ENCODE data around the gene IFNL3. TPM values are rescaled to one million over a fixed set of nuclear protein-coding genes. Genes with fewer than 3 reads are reported as not detected.

Gene IFNL3
- total RNA-seq, 4 donors from 2014 or later: not detected

DNA sequence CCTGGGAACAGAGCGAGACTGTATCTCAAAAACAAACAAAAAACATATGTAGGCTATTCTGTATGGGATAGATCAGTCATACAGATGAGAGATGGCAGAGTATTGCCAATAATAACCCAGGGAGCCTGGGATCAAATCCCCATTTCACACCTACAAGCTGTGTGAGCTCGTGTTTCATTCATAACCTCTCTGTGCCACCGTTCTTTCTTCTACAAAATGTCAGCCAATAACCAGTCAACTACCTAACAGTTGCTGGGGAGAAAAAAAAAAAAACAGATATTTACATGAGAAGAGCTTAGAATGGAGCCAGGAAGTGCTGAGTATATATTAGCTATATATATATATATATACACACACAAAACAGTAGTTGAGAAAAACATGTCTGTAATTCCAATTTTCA, 16.9 kb upstream of the IFNL3 start:
- DNase-seq (ENCODE audit: low spot score): no peak
- no peak for ATAC-seq (ENCODE audit: low FRiP score)
- TF ChIP-seq, protein P1, sequence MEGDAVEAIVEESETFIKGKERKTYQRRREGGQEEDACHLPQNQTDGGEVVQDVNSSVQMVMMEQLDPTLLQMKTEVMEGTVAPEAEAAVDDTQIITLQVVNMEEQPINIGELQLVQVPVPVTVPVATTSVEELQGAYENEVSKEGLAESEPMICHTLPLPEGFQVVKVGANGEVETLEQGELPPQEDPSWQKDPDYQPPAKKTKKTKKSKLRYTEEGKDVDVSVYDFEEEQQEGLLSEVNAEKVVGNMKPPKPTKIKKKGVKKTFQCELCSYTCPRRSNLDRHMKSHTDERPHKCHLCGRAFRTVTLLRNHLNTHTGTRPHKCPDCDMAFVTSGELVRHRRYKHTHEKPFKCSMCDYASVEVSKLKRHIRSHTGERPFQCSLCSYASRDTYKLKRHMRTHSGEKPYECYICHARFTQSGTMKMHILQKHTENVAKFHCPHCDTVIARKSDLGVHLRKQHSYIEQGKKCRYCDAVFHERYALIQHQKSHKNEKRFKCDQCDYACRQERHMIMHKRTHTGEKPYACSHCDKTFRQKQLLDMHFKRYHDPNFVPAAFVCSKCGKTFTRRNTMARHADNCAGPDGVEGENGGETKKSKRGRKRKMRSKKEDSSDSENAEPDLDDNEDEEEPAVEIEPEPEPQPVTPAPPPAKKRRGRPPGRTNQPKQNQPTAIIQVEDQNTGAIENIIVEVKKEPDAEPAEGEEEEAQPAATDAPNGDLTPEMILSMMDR (IDR thresholded peaks at IDR 0.05): no peak

DNA sequence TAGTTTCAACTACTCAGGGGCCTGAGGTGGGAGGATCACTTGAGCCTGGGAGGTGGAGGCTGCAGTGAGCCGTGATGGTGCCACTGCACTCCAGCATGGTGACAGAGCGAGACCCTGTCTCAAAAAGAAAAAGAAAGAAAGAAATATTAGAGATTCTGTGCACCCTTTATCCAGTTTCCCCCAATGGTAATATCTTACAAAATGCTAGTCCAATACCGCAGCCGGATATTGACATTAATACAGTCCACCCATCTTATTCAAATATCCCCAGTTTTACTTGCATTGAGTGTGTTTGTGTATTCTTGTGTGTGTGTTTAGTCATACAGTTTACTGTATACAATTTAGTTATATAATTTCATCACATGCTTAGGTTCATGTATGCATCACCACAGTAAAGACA, 12.4 kb upstream of the IFNL3 start:
- no peak for DNase-seq (ENCODE audit: low spot score)
- ATAC-seq (ENCODE audit: low FRiP score): no peak
- TF ChIP-seq, protein P1 (IDR thresholded peaks at IDR 0.05): no peak

DNA sequence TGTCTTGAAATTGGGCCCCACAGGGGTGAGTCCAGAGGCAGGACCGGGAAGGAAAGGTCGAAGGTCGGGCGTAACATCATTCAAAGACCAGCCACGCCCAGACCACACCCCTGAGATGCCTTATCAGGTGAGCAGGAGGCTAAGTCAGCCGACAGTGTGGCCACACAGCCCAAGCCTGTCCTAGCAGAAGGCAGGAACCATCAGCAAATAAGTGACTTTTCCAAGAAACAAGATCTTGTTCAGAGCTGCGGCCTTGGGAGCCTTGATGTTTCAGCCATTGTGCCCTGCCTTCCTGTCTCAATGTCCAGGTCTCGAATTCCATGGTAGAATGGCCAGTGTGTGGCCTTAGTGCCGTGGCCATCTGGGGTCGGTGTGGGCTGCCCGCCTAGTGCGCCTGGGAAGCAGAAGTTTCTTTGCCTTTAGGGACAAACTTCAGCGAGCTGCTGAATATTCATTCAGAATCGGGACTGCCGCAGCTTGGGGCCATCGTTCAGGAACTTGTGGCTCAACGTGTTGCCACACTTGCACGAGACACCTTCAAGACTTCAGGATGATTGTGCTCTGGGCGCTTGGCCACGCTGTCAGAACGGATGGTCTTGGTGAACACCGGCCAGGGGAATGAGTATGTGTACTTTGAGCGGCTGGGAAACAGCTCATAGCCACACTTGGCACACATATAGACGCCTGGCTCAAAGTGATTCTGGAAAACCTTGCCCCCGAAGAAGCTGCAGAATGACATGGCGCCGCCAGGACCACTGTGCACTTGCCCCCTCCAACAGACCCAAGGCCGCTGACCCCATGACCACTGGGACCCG, 9.9 kb upstream of the IFNL3 start:
- ATAC-seq (ENCODE audit: low FRiP score): no peak
- TF ChIP-seq, protein P1 (IDR thresholded peaks at IDR 0.05): no peak
- DNase-seq (ENCODE audit: low spot score): no peak

DNA sequence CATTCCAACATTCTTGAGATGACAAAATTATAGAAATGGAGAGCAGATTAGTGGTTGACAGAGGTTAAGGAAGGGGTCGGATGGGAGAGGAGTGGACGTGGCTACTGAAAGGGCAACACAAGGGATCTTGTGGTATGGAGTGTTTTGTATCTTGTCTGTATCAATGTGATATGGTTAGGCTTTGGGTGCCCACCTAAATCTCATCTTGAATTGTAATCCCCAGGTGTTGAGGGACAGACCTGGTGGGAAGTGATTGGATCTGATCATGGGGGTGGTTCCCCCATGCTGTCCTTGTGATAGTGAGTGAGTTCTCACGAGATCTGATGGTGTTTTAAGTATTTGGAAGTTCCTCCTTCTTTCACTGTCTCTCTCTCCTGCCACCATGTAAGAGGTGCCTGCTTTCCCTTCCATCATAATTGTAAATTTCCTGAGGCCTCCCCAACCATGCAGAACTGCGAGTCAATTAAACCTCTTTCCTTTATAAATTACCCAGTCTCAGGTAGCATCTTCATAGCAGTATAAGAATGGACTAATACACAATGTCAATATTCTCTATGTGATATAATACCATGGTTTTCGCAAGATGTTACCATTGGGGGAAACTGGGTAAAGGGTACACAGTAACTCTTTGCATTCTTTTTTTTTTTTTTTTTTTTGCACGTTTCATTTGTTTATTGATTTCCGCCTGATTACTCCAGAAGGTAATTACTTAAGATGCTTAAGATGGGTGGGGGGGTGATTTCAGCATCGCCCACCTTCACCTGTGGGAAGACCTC, 8.8 kb upstream of the IFNL3 start:
- ATAC-seq (ENCODE audit: low FRiP score) (no peak), DNase-seq (ENCODE audit: low spot score) (no peak)
- TF ChIP-seq, protein P1 (IDR thresholded peaks at IDR 0.05): no peak

DNA sequence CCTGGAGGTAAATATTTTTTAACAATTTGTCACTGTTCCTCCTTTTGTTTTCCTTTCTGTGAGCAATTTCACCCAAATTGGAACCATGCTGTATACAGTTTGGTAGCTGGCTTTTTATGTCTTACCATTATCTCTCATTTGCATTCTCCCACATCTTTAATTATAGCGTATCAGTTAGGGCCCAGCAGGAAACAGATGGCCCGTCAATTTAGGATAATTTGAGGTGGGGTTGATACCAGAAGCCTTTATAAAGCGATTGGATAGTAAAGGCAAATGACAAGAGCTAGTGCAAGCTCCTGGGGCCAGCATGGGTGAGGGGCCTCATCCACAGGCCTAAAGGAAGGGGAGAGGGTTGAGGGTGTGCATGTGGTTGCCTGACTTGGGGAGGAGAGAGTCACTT, 7.7 kb upstream of the IFNL3 start:
- DNase-seq (ENCODE audit: low spot score) (no peak), ATAC-seq (ENCODE audit: low FRiP score) (no peak)
- TF ChIP-seq, protein P1 (IDR thresholded peaks at IDR 0.05): no peak

DNA sequence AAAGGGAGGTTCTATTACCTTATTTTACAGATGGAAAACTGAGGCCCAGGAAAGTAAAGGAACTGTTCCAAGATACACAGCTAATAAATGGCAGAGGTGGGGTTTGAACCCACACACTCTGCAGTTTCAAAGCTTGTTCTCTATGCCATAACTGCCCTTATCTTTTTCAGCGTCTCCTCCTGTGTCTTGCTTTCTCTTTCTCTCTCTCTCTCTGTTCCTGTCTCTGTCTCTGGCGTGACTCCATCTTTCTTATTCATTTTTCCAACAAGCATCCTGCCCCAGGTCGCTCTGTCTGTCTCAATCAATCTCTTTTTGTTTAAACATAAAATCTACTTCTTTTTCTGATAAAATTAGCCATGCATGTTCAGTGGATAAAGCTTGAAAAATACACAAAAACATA, 7.0 kb upstream of the IFNL3 start:
- ATAC-seq (ENCODE audit: low FRiP score): no peak
- TF ChIP-seq, protein P1 (IDR thresholded peaks at IDR 0.05): no peak
- DNase-seq (ENCODE audit: low spot score): no peak
